ENCODE results near the gene CYP4B1. TPM values are rescaled to one million over a fixed set of nuclear protein-coding genes. Genes with fewer than 3 reads are reported as not detected.

CYP4B1 gene
- total RNA-seq, 4 donors from 2014 or later = 188 to 420 (median 269) TPM

- TF ChIP-seq CTCF (IDR thresholded peaks at IDR 0.05) = no peak
- ATAC-seq (ENCODE audit: low FRiP score) (no peak), DNase-seq (ENCODE audit: low spot score) (no peak)
Measured at GRCh38 chr1:46804027-46804889, 5.4 kb downstream of the CYP4B1 start.

- ATAC-seq (ENCODE audit: low FRiP score) (no peak), DNase-seq (ENCODE audit: low spot score) (no peak)
- TF ChIP-seq CTCF (IDR thresholded peaks at IDR 0.05) = no peak
Measured at GRCh38 chr1:46804926-46805325, 6.1 kb downstream of the CYP4B1 start.

GRCh38 chr1:46805755-46806154, 6.9 kb downstream of the CYP4B1 start:
- DNase-seq (ENCODE audit: low spot score) (no peak), ATAC-seq (ENCODE audit: low FRiP score) (no peak)
- TF ChIP-seq CTCF (IDR thresholded peaks at IDR 0.05) = no peak

- ATAC-seq (ENCODE audit: low FRiP score) = peak; percentile 84
- peak; percentile 57 for DNase-seq (ENCODE audit: low spot score)
- TF ChIP-seq CTCF (IDR thresholded peaks at IDR 0.05) = no peak
Measured at GRCh38 chr1:46806196-46807020, 7.6 kb downstream of the CYP4B1 start.

- ATAC-seq (ENCODE audit: low FRiP score) (no peak), DNase-seq (ENCODE audit: low spot score) (no peak)
- no peak for TF ChIP-seq CTCF (IDR thresholded peaks at IDR 0.05)
Measured at GRCh38 chr1:46807046-46807972, 8.5 kb downstream of the CYP4B1 start.

- no peak for DNase-seq (ENCODE audit: low spot score)
- no peak for ATAC-seq (ENCODE audit: low FRiP score)
- TF ChIP-seq CTCF (IDR thresholded peaks at IDR 0.05) = no peak
Measured at GRCh38 chr1:46809071-46809470, 10.2 kb downstream of the CYP4B1 start.
